Glomerular visceral epithelial cell (primary cell): Measurements from ENCODE around the gene ASTE1.
A peak's percentile ranks its signal among the peaks of the same experiment; 100 is the strongest.
"Not testable (repeated sequence)": the region's sequence is repeated elsewhere in the genome, so short reads cannot be mapped to it uniquely, and the experiment has no call there.

Source experiments
- DNase-seq: peaks from one replicate; pipeline ENCODE4 v3.0.0-alpha.2; 2016; ENCODE audit errors: extremely low spot score

The ASTE1 gene

DNA sequence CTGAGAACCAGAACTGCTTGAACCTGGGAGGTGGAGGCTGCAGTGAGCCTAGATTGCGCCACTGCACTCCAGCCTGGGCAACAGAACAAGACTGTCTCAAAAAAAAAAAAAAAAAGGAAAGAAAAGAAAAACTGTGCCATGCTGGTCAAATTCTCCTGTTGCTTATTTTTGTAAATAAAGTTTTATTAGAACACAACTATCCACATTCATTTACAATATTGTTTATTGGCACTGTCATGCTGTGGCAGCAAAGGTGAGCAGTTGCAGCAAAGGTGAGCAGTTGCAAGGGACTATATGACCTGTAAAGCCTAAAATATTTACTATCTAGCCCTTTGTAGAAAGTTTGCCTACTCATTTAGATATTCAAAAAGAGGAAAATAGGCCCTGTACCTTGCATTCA, 18.3 kb downstream of the ASTE1 start:
- no peak for DNase-seq

DNA sequence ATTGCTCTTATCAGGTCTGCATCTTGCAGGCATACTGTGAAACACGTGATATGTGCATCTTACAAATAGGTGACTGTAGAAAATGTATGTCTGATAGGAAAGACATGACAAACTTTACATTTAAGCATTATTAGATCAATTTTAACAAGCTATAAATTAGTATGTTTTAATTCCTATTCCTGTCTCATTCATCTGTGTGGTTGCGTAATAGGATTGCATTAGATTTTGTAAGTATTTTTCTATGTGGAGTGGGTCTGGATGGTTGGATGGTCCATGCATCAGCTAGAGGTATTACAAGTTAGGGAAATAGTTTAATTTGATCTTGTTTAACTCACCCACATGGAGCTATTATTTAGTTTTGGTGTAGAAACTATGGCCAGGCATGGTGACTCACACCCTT, 18.8 kb downstream of the ASTE1 start:
- DNase-seq: no peak

DNA sequence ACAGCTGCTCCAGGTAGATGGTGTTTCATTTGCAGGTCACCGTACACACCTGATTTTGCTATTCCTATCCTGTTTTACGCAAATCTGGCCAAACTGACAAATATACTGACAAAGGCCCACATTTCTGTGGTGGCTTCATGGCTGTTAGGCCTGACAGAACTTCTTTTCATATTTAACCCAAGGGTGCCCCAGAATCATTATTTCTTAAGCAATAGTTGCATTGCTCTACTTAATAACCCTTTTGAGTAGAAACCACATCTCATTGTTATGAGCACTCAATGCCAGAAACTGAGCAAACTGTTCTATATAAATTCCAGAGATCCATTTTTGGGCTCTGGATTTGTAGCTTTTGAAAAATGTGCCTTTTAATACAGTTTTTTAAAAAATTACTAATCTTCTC, 19.4 kb downstream of the ASTE1 start:
- DNase-seq: no peak

DNA sequence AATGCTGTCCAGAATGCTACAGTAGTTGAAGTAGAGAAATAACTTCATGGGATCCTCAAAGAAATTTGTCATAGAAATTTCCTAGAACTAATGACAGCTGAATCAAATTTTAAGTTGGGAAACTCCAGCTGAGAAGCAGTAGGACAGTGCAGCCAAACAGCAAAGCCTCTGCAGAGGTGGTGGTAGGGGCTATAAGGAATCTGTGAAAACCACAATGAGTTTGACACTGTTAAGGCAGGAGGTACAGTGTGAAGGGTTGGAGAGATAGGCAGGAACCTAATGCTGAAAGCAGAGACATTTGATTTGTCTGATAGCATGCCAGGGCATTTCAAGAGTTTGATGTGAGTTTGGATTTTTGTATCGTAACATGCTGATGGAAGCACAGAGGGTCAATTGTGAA, 22.0 kb downstream of the ASTE1 start:
- DNase-seq: no peak

DNA sequence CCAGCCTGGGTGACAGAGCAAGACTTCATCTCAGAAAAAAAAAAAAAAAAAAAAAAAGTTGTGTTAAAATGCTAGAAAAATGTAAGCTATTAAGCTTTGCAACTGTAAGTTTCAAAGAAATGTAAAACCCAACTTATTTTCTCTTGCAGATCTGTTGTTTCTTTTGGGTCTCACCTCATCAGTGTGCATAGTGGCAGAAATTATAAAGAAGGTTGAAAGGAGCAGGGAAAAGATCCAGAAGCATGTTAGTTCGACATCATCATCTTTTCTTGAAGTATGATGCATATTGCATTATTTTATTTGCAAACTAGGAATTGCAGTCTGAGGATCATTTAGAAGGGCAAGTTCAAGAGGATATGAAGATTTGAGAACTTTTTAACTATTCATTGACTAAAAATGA, 25.6 kb downstream of the ASTE1 start:
- DNase-seq: no peak

DNA sequence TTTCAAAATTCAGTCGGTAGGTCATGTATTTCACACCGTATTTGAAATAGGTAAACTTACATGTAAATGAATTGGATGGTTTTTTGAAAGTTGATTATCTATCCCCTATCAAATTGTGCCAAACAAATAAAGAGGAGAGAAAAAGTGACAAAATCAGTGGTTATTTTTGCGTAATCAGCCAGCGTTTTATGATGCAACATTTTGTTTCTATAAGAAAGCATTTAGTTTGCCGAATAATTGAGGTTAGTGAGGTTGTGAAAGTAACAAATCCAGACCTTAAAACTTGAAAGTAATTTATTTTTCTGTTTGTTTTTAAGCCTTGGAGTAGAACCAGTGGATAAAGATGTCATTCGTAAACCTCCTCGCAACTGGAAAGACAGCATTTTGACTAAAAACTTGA, 29.3 kb downstream of the ASTE1 start:
- no peak for DNase-seq

DNA sequence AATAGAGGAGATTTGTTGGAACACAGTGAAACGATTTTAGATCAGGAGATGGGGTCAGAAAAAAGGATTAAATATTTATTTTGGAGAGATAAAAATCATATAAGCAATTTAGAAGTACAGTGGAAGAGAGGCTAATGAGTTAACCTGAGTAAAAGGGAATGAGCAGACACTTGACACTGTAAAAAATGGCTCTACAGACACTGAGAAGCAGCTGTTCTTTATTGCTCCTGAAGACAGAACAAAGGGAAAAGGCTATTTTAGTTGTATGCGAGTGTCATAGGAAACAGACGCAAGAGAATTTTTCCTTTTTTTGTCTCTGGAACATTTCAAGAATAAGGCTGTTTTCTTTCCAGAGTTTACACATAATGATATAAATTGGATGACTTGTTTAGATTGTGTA, 34.3 kb downstream of the ASTE1 start:
- no peak for DNase-seq

DNA sequence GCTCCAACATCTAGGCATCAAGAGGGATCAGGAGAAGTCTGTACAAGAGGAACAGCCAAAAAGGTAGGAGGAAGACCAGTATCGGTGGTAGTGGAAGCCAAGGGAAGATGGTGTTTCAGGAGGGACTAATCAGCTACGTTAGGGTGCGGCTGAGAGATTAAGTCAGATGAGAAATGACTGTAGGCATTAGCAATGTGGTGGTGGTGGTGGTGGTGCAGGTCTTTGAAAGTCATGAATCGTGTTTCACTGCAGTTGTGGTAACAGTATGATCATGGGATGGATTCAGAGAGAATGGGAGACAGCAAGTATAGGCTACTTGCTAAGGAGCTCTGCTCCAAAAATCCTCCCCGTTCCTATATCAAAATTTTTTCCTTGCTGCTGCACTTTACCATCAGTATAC, 35.5 kb downstream of the ASTE1 start:
- DNase-seq: no peak

DNA sequence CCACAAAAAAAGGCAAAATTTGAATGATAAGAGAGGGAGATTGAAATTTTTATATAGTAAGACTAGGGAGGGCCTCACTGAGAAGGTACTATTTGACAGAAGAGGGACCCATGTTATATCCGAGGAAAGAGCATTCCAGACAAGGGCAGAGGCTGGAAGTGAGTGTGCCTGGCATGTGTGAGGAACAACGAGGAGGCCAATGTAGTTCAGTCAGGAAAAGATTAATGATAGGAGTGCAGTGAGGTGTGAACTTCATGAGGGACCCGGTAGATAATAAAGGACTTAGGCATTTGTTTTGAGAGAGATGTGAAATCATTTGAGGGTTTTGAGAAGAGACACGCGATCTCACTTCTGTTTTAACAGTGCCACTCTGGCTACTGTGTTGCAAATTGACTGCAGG, 36.3 kb downstream of the ASTE1 start:
- no peak for DNase-seq

DNA sequence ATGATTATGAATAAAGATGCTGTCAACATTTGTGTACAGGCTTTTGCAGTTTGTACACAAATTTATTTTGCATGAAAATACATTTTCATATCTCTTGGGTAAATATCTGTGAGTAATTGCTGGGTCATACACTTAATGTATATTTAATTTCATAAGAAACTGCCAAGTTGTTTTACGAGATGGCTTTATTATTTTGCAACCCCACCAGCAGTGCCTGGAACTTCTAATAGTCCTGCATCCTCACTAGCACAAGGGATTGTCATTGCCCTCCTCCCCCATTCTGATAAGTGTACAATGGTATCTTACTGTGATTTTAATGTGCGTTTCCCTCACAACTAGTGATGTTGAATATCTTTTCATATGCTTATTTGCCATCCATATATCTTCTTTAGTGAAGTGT, 45.2 kb downstream of the ASTE1 start:
- DNase-seq: no peak

DNA sequence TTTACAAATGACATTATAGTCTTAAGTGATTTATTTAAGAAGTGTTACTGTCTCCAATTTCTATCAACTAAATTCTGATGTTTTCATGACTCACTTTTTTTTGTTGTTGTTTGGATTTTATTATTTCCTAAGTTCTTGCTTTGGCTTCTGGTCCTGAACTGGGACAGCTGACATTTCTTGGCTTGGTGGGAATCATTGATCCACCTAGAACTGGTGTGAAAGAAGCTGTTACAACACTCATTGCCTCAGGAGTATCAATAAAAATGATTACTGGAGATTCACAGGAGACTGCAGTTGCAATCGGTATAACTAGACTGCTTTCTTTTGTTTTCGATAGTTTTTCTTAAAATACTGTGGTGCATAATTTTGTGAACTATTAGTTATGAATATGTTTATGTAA, 47.5 kb downstream of the ASTE1 start:
- no peak for DNase-seq

DNA sequence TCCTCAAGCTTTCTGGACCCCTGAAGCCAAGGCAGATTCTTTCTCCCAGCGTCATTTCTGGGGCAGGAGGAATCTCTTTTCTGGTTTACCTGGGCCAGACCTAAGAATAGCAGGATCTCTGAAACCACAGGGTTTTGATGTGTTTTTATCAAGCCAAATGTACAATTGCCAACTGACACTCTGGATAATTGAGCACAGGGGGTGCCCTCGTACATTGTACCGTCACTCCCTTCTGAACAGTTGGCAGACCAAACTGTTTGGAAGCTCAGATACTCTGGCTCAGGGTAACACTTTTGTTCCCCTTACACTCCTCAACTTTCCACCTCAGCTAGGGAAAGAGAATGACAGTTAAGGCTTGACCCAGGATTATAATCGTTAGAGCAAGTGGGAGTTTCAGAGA, 49.9 kb downstream of the ASTE1 start:
- no peak for DNase-seq

DNA sequence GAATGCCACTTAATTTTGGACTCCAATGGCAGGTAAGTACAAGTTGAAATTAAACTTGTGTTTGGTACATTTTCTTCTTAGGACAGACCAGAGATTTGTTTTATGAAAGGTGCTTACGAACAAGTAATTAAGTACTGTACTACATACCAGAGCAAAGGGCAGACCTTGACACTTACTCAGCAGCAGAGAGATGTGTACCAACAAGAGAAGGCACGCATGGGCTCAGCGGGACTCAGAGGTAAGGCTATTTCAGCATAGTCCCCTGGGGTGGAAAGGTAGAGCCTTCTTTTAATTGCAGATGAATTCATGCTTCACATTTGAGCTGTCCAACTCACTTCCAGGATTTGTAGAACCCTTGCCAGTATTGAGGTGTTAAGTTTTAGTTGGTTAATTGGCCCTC, 51.4 kb downstream of the ASTE1 start:
- DNase-seq: no peak

DNA sequence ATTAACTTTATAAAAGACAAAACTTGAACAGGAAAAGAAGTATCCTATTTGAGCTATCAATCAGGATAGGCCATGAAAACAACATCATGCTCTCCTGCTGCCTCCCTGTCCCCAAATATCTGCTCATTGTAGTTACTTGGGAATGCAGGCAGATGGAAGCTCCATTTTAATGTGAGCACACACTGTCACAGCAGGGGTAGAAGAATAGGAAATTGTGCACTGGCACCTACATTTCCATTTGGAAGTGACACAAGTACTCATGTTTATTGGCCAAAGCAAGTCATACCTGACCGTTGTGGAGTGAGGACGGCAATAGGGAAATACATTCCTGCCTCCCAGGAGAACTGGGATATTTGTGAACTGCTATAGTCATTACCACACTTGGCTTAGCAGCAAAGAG, 52.4 kb downstream of the ASTE1 start:
- no peak for DNase-seq

DNA sequence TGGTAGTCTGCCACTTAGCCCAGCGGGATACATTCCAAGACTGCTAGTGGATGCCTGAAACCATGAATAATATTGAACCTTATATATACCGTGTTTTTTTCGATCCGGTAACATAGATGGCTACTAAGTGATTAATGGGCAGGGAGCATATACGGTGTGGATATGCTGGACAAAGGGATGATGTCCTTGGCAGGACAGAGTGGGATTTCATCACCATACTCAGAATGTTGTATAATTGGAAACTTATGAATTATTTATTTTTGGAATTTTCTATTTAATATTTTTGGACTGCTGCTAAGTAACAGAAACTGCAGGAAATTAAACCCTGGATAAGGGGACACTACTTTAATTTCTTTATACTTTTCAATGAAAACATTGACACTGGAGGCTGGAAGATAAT, 53.2 kb downstream of the ASTE1 start:
- DNase-seq: no peak

DNA sequence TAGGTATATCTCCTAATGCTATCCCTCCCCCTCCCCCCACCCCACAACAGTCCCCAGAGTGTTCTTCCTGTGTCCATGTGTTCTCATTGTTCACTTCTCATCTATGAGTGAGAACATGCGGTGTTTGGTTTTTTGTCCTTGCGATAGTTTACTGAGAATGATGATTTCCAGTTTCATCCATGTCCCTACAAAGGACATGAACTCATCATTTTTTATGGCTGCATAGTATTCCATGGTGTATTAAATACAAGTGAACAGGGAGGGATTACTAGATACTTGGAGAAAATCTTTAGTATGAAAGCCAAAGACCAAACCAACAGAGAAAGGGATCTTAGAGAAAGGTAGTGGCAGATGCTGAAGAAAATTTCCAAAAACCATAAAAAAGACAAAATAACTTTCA, 54.0 kb downstream of the ASTE1 start:
- DNase-seq: not testable (repeated sequence)

DNA sequence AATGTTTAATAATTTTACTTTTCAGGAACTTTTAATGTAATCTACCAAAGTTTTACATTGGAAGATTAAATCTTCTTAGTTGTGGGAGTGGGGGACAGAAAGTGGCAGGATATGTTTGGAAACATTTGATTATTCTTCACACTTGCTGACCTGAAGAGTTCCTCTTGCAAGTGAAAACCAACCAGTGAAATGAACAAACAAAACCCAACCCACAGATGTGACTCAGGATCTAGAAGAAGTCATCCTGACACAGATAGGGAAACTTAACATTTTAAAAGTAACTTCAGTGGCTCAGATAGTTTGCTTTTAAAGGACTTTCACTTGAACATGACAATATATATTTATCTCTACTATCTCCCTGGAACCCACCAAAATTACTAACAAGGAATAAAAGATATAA, 55.4 kb downstream of the ASTE1 start:
- DNase-seq: no peak

DNA sequence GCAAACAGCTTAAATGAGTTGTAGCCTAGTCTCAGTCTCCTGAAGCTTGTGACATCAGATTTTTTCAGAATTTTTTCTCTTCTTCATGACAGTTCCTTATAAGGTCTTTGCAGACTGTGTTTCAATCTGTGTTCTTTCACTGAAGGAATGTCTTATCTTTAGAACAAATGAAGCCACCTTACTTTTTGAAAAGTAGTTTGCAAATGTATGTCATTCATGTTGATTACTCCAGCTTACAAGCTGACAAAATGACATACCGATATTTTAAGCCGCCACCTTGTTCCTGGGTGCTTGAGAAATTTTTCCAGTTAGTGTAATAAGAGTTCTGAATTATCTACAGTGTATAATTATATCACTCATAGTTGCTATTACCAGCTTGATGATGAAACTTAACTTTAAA, 57.0 kb downstream of the ASTE1 start:
- DNase-seq: no peak

DNA sequence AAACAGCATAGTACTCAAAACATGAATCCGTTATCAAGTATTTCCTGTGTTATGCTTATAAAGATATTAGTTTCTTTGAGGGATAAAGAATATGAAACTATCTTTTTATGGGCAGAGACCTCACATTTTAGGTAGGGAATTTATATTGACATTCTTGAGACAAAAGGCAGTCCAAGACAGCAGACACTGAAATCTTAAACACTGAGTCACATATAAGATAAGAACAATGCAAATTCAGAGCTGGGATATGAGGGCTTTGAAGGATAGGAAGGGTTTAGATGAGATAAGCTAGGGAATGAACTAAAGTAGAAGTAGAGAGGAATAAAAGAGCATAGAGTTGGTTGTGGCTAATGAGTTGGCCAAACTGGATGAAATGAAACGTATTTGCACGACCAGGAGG, 58.4 kb downstream of the ASTE1 start:
- no peak for DNase-seq

DNA sequence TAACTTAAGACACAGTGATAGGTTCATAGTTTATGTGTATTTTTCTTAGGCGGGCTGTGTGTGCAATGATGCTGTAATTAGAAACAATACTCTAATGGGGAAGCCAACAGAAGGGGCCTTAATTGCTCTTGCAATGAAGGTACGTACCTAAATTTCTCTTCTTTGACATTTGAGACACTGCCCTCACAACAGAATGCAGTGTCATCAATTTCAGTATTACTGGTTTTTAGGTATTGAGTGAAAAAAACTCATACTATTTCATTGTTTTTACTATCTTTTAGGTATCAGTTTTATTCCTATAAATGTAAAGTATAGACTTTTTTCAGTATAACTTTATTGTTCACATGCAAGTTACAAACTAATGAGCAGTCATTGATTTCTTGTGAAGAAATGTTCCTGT, 59.3 kb downstream of the ASTE1 start:
- no peak for DNase-seq

DNA sequence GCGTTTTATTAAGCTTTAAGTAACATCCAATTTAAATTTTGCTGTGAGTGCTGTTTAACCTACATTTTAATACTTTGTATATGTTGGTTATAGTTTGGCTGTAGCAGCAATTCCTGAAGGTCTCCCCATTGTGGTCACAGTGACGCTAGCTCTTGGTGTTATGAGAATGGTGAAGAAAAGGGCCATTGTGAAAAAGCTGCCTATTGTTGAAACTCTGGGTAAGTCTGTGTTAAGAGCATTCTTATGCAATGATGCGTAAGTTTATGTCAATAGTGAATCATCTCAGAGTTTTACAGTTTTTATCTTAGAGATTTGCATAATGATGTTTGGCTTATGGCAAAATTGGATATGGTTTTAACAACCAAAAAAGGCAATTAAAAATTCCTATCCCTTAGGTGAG, 62.7 kb downstream of the ASTE1 start:
- DNase-seq: peak; percentile 50
